Endothelial cell of umbilical vein (primary cell): ENCODE measurements around the gene SLC7A8. TPM values are rescaled to one million over a fixed set of nuclear protein-coding genes. Genes with fewer than 3 reads are reported as not detected.

Experiments used
- BruUV-seq: library from RNA; stranded (reverse); fragments of 400-500 nt; replicated peaks from 2 replicates; lab custom pipeline; 2021; lab: Mats Ljungman, UMichigan
- CTCF ChIA-PET: fragments of 300-600, 350-600 bp; sonication (Branson Sonifier 250); formaldehyde crosslinking; loops from one replicate; lab custom pipeline; 2021; ENCODE audit warnings: antibody characterized with exemption, inconsistent platforms; lab: Charles Lee
- POLR2A ChIA-PET: fragments of 300-600, 350-600 bp; sonication (Branson Sonifier 250); formaldehyde crosslinking; loops from one replicate; lab custom pipeline; 2021; ENCODE audit warnings: antibody characterized with exemption, inconsistent platforms; lab: Charles Lee
- DNase-seq: peaks from one replicate; pipeline ENCODE4 v3.0.0-alpha.2; 2011; ENCODE audit warnings: low read depth, low spot score
- FAIRE-seq: peaks from 2 replicates; lab custom pipeline; 2011; peaks lifted over from hg19 to GRCh38; lab: Jason Lieb, UNC
- H2AFZ ChIP-seq: 2 replicates; pipeline ENCODE4 v1.6.0; 2012; ENCODE audit warnings: low read depth, low read length, control low read depth, inconsistent platforms
- H3K27ac ChIP-seq: 2 replicates; pipeline ENCODE4 v1.5.1; 2011; ENCODE audit warnings: low read depth, mild to moderate bottlenecking, control low read depth, low read length, moderate library complexity; ENCODE audit not compliant: insufficient read depth
- H3K27me3 ChIP-seq, 2 experiments: 2 replicates each; pipeline versions ENCODE4 v1.6.0 to v1.6.1; 2011; ENCODE audit warnings: low read length in 2 of 2, mixed read lengths in 1 of 2; ENCODE audit not compliant: control insufficient read depth in 2 of 2, insufficient read depth in 2 of 2
- H3K36me3 ChIP-seq, 2 experiments: 2 replicates in 1 of 2; 3 replicates in 1 of 2; pipeline ENCODE4 v1.5.1; 2011; ENCODE audit warnings: low read length in 2 of 2, mild to moderate bottlenecking in 1 of 2, moderate library complexity in 1 of 2; ENCODE audit not compliant: control insufficient read depth in 2 of 2, insufficient read depth in 2 of 2; ENCODE audit errors: extremely low read depth in 1 of 2
- H3K4me1 ChIP-seq: 3 replicates; pipeline ENCODE4 v1.5.1; 2011; ENCODE audit warnings: mild to moderate bottlenecking, low read length; ENCODE audit not compliant: control insufficient read depth, insufficient read depth; ENCODE audit errors: extremely low read depth
- H3K4me2 ChIP-seq: 2 replicates; pipeline ENCODE4 v1.6.1; 2011; ENCODE audit warnings: low read length, control low read depth, mixed read lengths; ENCODE audit not compliant: insufficient read depth
- H3K4me3 ChIP-seq, 3 experiments: fragments of 200-600 bp in 1 of 3; sonication (generic), shearing (Covaris generic) in 1 of 3; replicated peaks in 1 of 3; 2 replicates each; pipeline ENCODE4 v1.5.1; 2011 to 2016; ENCODE audit warnings: control low read depth in 3 of 3, low read length in 3 of 3, mild to moderate bottlenecking in 2 of 3, inconsistent platforms in 1 of 3, low read depth in 1 of 3, moderate library complexity in 1 of 3; ENCODE audit not compliant: insufficient read depth in 1 of 3
- H3K79me2 ChIP-seq: 2 replicates; pipeline ENCODE4 v1.6.0; 2012; ENCODE audit warnings: low read length, inconsistent platforms; ENCODE audit not compliant: control insufficient read depth, insufficient read depth
- H3K9ac ChIP-seq: replicated peaks from 2 replicates; pipeline ENCODE3; 2011; ENCODE audit warnings: low read length, control low read depth; ENCODE audit not compliant: insufficient read depth; ENCODE audit errors: extremely low read depth
- H3K9me1 ChIP-seq: replicated peaks from 3 replicates; pipeline ENCODE4 v1.6.0; 2011; ENCODE audit warnings: mild to moderate bottlenecking, low read length; ENCODE audit not compliant: control insufficient read depth, insufficient read depth; ENCODE audit errors: extremely low read depth
- H3K9me3 ChIP-seq: replicated peaks from 2 replicates; pipeline ENCODE4 v1.5.1; 2012; ENCODE audit warnings: low read length, inconsistent platforms; ENCODE audit not compliant: control insufficient read depth, insufficient read depth
- H4K20me1 ChIP-seq: replicated peaks from 2 replicates; pipeline ENCODE3; 2011; ENCODE audit warnings: mild to moderate bottlenecking, low read length; ENCODE audit not compliant: control insufficient read depth, insufficient read depth; ENCODE audit errors: extremely low read depth
- CTCF ChIP-seq, 2 donors: IDR thresholded peaks; 1 replicate in 1 of 2; 2 replicates in 1 of 2; pipeline ENCODE4 v1.5.1; 2011; ENCODE audit warnings: low read length in 2 of 2, mild to moderate bottlenecking in 2 of 2, moderate library complexity in 2 of 2, control low read depth in 1 of 2, inconsistent platforms in 1 of 2, low read depth in 1 of 2; ENCODE audit not compliant: insufficient read depth in 1 of 2; ENCODE audit errors: extremely low read depth in 1 of 2
- EZH2 ChIP-seq: IDR thresholded peaks from 2 replicates; pipeline ENCODE4 v1.6.1; 2012; ENCODE audit warnings: borderline replicate concordance, low read depth, mild to moderate bottlenecking, moderate library complexity, low read length, inconsistent platforms; ENCODE audit not compliant: severe bottlenecking
- FOS ChIP-seq: IDR thresholded peaks from 2 replicates; pipeline ENCODE4 v1.6.1; 2011; ENCODE audit warnings: mild to moderate bottlenecking, low read length, moderate library complexity, borderline replicate concordance; ENCODE audit not compliant: insufficient read depth
- GATA2 ChIP-seq: IDR thresholded peaks from 2 replicates; pipeline ENCODE4 v1.7.0; 2011; ENCODE audit warnings: low read depth, mild to moderate bottlenecking, moderate library complexity, mixed read lengths, low read length; ENCODE audit not compliant: insufficient read length, insufficient read depth
- JUN ChIP-seq: IDR thresholded peaks from 2 replicates; pipeline ENCODE4 v1.6.1; 2011; ENCODE audit warnings: borderline replicate concordance, low read depth; ENCODE audit not compliant: insufficient read length, insufficient read depth
- MYC ChIP-seq: IDR thresholded peaks from one replicate; pipeline ENCODE4 v1.6.1; 2011; ENCODE audit warnings: mild to moderate bottlenecking, low read depth, low read length
- POLR2A ChIP-seq: IDR thresholded peaks from 2 replicates; pipeline ENCODE4 v1.6.1; 2012; ENCODE audit warnings: low read depth, mild to moderate bottlenecking, control low read depth, low read length
- POLR2AphosphoS5 ChIP-seq: IDR thresholded peaks from 2 replicates; pipeline ENCODE4 v1.6.1; 2012; ENCODE audit warnings: low read depth, mild to moderate bottlenecking, control low read depth, low read length, moderate library complexity; ENCODE audit not compliant: insufficient read depth
- dilution Hi-C: fragments of 300-500 bp; cut with MboI; formaldehyde crosslinking; loops from one replicate; pipeline ENCODE4 v1.15.0; 2019; ENCODE audit warnings: low sequenced_read_pairs; ENCODE audit not compliant: extremely low pct_ligation_motif_present
- intact Hi-C: fragments of 100-400 bp; cut with micrococcal nuclease; formaldehyde crosslinking; loops from one replicate; pipeline ENCODE4 v1.10.0; 2022
- polyA plus RNA-seq, 4 experiments: library from polyadenylated mRNA; depleted of rRNA in 3 of 4; stranded (reverse) in 3 of 4; unstranded in 1 of 4; fragments of >200 nt; gene quantifications; 2 replicates each; pipeline versions ENCODE4 v1.2.1 to v1.2.3, GENCODE V29; 2011 to 2012; ENCODE audit warnings: missing spikeins in 1 of 4
- total RNA-seq: library from RNA; stranded (reverse); gene quantifications from 2 replicates; pipeline ENCODE4 v1.2.3, GENCODE V29; 2021
- TF ChIP-seq, protein P1 (sequence below): IDR thresholded peaks from 2 replicates; pipeline ENCODE4 v1.6.1; 2011; ENCODE audit not compliant: insufficient read depth, insufficient read length

Gene SLC7A8
- total and polyA plus RNA-seq, 2 donors (not counting 3 experiments of a cell fraction or from before 2014, with no cell fraction given) = 0.76 to 1.1 TPM

GRCh38 chr14:23162800-23163199 lies 20.7 kb downstream of the SLC7A8 start:
- ChIA-PET POLR2A (no interaction called here), CTCF (interaction anchor here (0.9 to 5.3 kb wide), 3 partner anchors 10 to 42 kb away, joined by 3 to 34 read pairs (median 4); no protein-coding TSS in a partner anchor)
- Histone ChIP-seq H4K20me1 (no peaks in the 10 kb centered on the region), H3K9me3 (no peaks in the 10 kb centered on the region), H3K4me2 (no peak overlapping the region), H3K79me2 (no peaks in the 10 kb centered on the region), H3K9ac (no peak overlapping the region), H3K36me3 (no peaks in the 10 kb centered on the region), H3K27me3 (peaks cover 0 to 5% of the 10 kb centered on the region in 2 experiments), H3K27ac (no peak overlapping the region), H3K9me1 (no peaks in the 10 kb centered on the region), H2AFZ (no peak overlapping the region), H3K4me3 (no peak overlapping the region), H3K4me1 (no peaks in the 10 kb centered on the region)
- TF ChIP-seq POLR2A (no peak), GATA2 (no peak), POLR2AphosphoS5 (no peak), JUN (no peak), CTCF (IDR thresholded peaks at IDR 0.05; ENCODE audit: extremely low read depth in 1 of 2, insufficient read depth in 1 of 2, low read depth in 1 of 2, low read length in 2 of 2) (no peak), EZH2 (no peak), FOS (no peak), MYC (no peak)
- TF ChIP-seq, protein P1, sequence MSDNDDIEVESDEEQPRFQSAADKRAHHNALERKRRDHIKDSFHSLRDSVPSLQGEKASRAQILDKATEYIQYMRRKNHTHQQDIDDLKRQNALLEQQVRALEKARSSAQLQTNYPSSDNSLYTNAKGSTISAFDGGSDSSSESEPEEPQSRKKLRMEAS = no peak
- FAIRE-seq (no peak), DNase-seq (no peak)
- BruUV-seq = no TSS peak
- intact Hi-C loops = no loop called here
- dilution Hi-C loops = no loop called here
